Measurements from ENCODE around the gene DUSP2.
A peak's percentile ranks its signal among the peaks of the same experiment; 100 is the strongest.

Gene DUSP2, protein sequence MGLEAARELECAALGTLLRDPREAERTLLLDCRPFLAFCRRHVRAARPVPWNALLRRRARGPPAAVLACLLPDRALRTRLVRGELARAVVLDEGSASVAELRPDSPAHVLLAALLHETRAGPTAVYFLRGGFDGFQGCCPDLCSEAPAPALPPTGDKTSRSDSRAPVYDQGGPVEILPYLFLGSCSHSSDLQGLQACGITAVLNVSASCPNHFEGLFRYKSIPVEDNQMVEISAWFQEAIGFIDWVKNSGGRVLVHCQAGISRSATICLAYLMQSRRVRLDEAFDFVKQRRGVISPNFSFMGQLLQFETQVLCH

GRCh38 chr2:96145036-96145847 is at the start of gene DUSP2:
Gene DUSP2, minus strand, starts transcription at chr2:96145440. Its CDS starts 86 bp downstream, at chr2:96145354.
- DNase-seq (ENCODE audit: low read depth in 2 of 2, low spot score in 1 of 2): peak; percentile 82 to 91

DNA sequence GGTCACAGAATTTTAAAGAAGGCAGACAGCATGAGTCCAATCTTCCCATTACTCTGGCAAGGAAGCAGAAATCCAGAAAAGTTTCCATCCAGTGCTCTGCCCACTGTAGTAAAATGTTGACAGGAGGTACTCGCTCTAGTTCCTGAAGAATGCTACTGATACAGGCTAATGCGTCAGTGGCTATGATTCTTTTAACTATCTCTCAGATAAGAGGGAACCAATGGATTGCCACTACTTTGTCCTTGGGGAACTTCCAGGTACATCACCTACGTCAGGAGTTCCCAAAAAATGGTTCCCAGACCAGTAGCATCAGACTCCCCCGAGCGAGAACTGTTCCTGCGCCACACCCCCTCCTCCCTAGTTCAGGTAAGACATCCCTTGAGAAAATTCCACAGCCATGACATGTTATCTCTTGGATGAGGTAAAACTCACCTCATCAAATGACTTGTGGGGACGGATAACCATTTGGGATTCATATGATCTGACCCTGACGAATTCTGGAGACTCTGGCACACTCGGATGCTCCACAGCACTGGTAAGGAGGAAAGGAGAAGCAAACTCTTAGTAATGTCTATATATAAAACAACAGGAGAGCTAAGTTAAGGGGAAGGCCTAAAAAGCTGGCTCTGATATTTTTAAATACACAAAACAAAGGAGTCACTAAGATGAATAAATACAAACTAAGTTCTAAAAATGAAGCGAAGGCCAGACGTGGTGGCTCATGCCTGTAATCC is 46.9 kb upstream of the DUSP2 start:
- no peak for DNase-seq (ENCODE audit: low read depth in 2 of 2, low spot score in 1 of 2)

DNA sequence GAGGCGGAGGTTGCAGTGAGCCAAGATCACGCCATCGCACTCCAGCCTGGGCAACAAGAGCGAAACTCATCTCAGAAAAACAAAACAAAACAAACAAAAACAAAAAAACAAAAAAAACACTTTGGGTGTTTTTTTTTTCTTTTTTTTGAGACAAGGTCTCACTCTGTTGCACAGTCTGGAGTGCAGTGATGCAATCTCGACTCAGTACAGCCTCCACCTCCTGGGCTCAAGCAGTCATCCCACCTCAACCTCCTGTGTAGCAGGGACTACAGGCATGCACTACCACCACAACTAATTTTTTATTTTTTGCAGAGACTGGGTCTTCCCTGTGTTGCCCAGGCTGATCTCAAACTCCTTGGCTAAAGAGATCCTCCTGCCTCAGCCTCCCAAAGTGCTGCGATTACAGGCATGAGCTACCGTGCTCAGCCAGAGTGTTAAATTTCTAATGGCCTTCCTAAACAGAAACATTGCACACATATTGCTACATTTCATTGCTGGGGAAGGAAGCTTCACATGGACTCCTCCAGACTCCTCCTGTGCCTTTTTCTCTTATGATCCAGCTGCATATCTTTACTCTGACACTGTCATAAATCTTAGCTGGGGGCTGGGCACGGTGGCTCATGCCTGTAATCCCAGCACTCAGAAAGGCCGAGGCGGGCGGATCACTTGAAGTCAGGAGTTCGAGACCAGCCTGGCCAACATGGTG is 43.7 kb upstream of the DUSP2 start:
- DNase-seq (ENCODE audit: low read depth in 2 of 2, low spot score in 1 of 2): no peak

GRCh38 chr2:96186562-96186961 is 41.3 kb upstream of the DUSP2 start:
- DNase-seq (ENCODE audit: low read depth in 2 of 2, low spot score in 1 of 2): no peak

DNA sequence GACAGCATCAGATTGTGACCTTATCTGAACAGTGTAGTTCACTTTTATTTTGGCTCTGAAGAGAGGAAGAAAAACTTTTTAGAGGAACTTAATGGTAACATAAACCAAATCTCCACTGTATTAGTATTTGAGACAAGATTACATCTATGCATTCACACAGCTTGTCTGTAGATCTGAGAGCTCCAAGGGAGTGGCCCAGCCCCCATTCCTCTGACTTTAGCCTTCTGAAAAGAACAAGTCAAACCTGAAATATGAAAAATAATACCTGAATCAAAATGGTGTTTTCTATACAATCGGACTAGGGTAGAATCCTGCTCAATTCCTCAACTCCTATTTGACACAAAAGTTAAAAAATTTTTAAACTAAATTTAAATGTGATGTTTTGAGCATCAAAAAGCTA is 40.3 kb upstream of the DUSP2 start:
- no peak for DNase-seq (ENCODE audit: low read depth in 2 of 2, low spot score in 1 of 2)

DNA sequence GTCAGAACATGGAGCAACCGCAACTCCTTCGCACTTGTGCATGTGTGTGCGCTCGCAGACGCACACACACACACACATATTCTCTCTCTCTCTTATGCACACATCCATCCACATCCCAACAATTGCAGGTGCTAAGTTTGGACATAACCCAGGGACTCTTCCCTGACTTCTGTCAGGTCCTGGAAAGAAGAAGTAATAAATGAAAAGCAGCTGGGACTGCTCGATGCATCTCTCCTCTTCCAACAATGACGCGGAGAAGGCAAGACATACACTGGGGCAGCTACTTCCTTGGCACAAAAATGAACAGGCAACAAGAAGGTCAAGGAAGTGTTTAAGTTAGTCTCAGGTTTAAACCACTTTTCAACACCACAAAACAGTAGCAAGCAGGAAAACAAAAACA is 39.7 kb upstream of the DUSP2 start:
- no peak for DNase-seq (ENCODE audit: low read depth in 2 of 2, low spot score in 1 of 2)

DNA sequence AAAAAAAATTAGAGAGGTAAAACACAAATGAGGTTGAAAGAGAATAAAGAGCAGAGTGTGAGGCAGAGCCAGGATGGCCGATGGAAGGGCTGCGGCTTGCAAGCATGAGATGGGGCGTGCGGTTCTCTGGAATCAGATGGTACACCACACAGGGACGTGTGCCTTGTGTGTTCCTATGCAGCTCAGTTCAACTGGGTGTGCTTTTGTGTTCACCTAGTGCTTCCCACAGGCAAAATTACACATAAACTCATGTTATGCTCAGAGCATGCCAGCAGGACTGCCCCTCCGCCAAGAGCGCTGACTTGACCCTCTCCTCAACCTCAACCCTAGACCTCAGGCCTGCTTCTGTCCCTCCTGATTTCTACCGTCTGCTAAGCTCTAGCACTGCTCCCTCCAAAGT is 38.9 kb upstream of the DUSP2 start:
- DNase-seq (ENCODE audit: low read depth in 2 of 2, low spot score in 1 of 2): no peak

GRCh38 chr2:96181529-96181928 is 36.3 kb upstream of the DUSP2 start:
- no peak for DNase-seq (ENCODE audit: low read depth in 2 of 2, low spot score in 1 of 2)

DNA sequence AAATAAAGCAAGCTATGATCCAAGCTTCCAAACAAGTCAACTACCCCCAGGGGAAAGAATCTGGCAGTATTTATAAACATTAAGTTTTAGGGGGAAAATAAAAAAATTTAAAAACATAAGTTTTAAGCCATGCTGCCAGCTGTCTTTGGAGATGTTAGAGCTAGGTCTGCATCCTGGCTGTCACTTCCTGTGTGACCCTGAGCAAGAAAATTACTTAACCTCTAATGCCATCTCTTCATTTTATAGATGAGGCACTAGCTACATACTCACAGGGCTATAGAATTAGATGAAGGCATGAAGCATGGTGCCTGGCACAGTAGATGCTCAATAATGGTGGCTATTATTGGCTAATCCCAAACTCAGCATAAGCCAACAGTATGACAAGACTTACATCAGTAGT is 35.3 kb upstream of the DUSP2 start:
- DNase-seq (ENCODE audit: low read depth in 2 of 2, low spot score in 1 of 2): no peak

GRCh38 chr2:96180002-96180401 is 34.8 kb upstream of the DUSP2 start:
- no peak for DNase-seq (ENCODE audit: low read depth in 2 of 2, low spot score in 1 of 2)

DNA sequence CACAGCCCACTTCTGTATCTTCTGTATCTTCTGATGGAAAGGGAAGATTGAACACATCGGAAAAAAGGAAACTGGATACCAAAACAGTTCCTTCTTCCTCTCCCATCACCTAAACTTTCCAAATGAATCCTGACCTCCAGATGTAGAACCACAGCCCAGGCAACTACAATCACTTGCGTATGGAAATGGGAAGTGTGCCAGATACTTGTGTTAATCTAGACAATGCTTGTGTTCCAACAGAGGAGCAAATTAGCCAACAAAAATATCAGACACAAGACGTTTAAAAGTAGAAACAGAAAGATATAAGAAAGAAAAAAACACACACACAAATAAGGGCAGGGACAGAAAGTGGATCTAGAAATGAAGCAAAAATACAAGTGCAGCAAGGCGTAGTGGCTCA is 31.4 kb upstream of the DUSP2 start:
- no peak for DNase-seq (ENCODE audit: low read depth in 2 of 2, low spot score in 1 of 2)

DNA sequence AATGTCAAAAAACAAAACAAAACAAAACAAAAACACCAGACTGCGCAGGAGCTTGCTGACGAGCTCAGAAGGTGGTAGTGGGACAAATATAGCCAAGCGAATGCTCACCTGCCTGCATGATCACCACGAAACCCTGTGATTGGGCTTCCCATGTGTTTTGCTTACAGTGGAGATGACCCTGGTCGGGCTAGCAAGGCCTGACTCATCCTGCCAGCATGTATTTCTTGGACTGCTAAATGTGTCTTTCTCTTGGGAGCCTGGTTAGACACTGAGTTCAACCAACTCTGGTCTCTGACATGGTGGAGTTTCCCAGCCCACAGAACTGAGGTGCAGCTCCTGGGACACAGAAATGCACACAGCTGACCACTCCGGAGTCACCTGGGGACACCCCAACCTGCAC is 30.7 kb upstream of the DUSP2 start:
- DNase-seq (ENCODE audit: low read depth in 2 of 2, low spot score in 1 of 2): no peak

GRCh38 chr2:96174251-96175144 is 29.3 kb upstream of the DUSP2 start:
- peak; percentile 65 to 73 for DNase-seq (ENCODE audit: low read depth in 2 of 2, low spot score in 1 of 2)

- no peak for DNase-seq (ENCODE audit: low read depth in 2 of 2, low spot score in 1 of 2)
Measured at GRCh38 chr2:96171831-96172230, 26.6 kb upstream of the DUSP2 start.

- DNase-seq (ENCODE audit: low read depth in 2 of 2, low spot score in 1 of 2): no peak
Measured at GRCh38 chr2:96170626-96171025, 25.4 kb upstream of the DUSP2 start.

DNA sequence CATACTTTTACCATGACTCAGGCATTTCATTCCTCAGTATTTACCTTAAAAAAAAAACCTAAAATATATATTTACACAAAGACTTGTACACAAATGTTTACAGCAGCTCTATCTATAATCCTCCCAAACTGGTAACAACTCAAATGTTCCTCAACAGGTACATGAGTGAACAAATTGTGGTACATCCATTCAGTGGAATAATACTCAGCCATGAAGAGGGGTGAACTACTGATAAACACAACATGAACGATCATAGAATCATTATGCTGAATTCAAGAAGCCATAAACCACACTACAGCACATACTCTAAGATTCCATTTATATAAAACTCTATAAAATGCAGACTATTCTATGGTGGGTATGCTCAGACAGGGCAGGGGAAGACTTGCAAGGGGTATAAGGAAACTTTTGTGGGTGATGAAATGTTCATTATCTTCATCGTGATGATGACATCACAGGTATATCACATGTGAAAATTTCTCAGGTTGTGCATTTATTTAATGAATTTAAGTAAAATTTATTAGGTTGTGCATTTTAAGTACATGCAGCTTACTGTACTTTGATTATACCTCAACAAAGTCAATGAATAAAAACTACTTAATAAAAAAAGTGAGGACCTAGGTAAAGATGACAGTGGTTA is 24.7 kb upstream of the DUSP2 start:
- no peak for DNase-seq (ENCODE audit: low read depth in 2 of 2, low spot score in 1 of 2)

- DNase-seq (ENCODE audit: low read depth in 2 of 2, low spot score in 1 of 2): no peak
Measured at GRCh38 chr2:96167407-96168013, 22.3 kb upstream of the DUSP2 start.

DNA sequence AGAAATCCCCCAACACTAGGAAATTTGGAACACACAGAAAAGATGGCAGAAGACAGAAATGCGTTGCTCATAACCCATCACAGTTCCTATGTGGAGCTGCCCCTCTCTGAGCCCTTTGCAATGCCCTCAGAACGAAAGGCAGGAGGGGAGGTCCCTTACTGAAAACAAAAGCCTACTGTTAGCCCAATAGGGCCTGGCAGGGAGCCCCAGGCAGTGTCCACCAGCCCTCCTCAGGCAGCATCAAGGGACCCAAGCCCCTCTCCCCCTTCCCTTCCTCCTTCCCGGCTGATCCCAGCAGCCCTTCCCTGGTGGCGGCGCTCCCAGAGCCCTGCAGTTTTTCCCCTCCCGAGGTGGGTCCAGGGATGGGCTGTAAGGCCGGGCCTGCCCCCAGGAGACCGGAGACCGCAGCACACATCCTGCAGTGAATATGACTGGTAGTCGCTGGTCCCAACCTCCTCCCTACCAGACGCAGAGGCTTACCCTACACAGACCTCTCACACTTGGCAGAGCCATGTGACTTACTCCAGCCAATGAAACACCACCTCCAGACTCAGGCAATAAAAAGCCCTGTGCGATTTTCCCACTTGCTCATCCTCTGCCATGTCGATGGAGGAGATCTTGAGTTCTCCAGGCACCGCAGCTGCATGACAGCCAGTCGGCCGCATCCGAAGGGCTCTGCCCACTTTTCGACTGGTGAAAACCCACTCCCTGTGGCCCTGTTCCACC is 19.4 kb upstream of the DUSP2 start:
- no peak for DNase-seq (ENCODE audit: low read depth in 2 of 2, low spot score in 1 of 2)

Measured in stimulated activated CD8-positive, alpha-beta memory T cell treated with anti-CD3 and anti-CD28 coated beads, Interleukin-4, amount 100 ng/mL, for 4 hours (primary cell).